GM21515 (cell line): Measurements from ENCODE around the gene STARD3.
"Not testable (repeated sequence)": the region's sequence is repeated elsewhere in the genome, so short reads cannot be mapped to it uniquely, and the experiment has no call there.

Experiments
- ATAC-seq: cut with Tn5 transposase; IDR thresholded peaks from one replicate; pipeline ENCODE4 v1.9.1; 2021; ENCODE audit not compliant: unreplicated experiment

Gene STARD3

DNA sequence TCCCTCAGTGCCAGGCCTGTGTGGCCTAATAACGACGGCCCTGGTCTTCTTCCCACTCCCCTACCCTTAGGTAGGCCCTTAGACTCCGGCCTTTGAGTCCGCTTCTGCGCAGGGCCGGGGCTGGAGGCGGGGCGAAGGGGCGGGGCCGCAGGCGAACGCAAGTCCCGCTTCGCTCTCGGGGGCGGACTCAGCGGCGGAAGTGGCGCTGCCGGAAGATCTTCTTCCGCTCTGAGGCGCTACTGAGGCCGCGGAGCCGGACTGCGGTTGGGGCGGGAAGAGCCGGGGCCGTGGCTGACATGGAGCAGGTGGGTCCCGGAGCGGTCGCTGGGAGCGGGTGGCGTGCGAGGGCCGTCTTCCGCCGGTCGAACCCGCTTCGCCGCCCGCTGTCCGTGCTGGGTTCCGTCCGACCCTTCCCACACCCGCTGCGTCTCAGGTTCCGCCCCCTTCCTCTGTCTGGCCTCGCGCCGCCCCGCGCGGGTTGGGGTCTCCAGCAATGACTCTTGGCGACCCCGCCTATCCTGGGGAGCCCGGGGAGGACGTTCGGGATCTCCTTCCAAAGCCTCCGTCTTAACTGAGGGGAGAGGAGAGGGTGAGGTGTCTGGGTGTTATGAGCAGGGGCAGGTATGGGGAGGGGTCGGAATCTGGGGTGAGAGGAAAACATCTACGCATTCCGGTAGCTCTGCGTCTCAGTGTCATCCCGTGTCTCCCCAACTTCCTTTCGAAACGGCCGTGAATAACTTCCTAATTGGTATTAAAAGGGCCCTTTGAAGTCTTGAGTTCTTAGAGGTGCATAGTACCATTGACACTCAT lies at the start of gene STARD3:
STARD3 (plus strand) TSS at position 218 of the 810 bp plus-strand sequence. CDS start 16,388 bp downstream, outside the sequence.
- peak; percentile 71 for ATAC-seq

DNA sequence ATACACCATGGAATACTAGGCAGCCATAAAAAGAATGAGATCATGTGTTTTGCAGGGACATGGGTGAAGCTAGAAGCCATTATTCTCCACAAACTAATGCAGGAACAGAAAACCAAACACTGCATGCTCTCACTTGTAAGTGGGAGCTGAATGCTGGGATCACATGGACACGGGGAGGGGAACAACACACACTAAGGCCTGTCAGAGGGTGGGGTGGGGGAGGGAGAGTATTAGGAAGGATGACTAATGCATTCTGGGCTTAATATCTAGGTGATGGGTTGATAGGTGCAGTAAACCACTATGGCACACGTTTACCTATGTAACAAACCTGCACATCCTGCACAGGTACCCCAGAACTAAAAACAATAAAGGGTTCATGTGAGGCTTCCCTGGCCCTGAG lies 46.8 kb upstream of the STARD3 start:
- ATAC-seq: not testable (repeated sequence)

- no peak for ATAC-seq
Observed at GRCh38 chr17:39591958-39592954, 44.7 kb upstream of the STARD3 start.

GRCh38 chr17:39593371-39593770 lies 43.6 kb upstream of the STARD3 start:
- no peak for ATAC-seq

GRCh38 chr17:39595294-39595693 lies 41.6 kb upstream of the STARD3 start:
- ATAC-seq: no peak

DNA sequence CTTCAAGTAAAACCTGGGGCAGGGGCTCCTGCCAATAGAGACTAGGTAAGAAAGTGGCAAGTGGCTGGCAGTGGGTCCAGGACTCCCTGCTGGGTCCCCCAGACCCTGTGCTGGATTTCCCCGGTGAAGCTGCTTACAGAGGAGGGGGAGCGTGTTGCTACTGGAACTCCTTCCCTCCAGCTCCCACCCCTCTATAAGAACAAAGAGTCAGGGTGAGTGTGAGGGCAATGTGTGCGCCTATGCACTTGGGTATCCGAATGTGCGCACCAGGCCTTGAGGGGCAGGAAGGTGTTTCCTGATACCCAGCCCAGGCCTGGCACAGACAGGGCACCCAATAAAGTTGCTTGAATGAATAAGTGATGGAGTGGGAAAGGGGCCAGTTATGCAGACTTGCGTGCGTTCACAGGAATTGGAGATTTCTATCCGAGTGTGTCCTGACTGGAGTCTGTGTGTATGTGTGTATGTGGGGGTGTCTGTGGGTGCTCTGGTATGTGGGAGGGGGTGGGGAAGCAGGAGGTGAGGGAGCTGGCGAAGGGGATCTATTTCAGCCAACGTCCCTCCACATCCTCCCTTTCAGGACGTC lies 40.9 kb upstream of the STARD3 start:
- no peak for ATAC-seq

- ATAC-seq: no peak
Observed at GRCh38 chr17:39596543-39597267, 40.2 kb upstream of the STARD3 start.

GRCh38 chr17:39597372-39598046 lies 39.4 kb upstream of the STARD3 start:
- ATAC-seq: no peak

GRCh38 chr17:39598047-39598481 lies 38.9 kb upstream of the STARD3 start:
- ATAC-seq: no peak

GRCh38 chr17:39598630-39599003 lies 38.3 kb upstream of the STARD3 start:
- ATAC-seq: no peak

GRCh38 chr17:39599004-39599664 lies 37.8 kb upstream of the STARD3 start:
- ATAC-seq: no peak

DNA sequence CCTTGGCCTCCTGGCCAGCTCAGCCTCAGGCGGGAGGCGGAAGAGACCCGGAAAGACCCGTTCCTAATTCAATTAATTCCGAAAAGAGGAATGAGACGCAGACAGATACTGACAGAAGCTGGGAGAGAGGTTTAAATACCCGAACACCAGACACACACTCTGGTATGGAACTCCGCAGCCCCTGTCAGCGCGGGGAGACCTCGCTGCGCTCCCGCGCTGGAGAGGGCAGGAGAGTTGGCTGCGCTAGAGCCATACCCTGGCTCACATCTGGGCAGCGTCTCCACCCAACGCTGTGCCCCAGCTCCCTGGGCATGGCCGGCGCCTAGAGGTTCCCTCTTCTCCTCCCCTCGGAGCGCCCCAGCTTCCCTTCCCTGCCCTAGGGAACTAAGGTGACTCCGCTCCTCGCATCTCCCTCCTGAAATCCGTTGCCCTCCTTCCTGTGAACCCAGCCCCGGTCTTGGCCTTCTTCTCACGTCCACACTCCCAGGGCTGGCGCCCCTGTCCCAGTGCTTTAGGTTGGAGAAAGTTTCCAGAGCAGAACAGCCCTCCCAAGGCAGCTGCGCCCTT lies 37.2 kb upstream of the STARD3 start:
- no peak for ATAC-seq

- ATAC-seq: no peak
Observed at GRCh38 chr17:39600288-39600996, 36.5 kb upstream of the STARD3 start.

- no peak for ATAC-seq
Observed at GRCh38 chr17:39600997-39601597, 35.8 kb upstream of the STARD3 start.

GRCh38 chr17:39601758-39602532 lies 35.0 kb upstream of the STARD3 start:
- no peak for ATAC-seq

DNA sequence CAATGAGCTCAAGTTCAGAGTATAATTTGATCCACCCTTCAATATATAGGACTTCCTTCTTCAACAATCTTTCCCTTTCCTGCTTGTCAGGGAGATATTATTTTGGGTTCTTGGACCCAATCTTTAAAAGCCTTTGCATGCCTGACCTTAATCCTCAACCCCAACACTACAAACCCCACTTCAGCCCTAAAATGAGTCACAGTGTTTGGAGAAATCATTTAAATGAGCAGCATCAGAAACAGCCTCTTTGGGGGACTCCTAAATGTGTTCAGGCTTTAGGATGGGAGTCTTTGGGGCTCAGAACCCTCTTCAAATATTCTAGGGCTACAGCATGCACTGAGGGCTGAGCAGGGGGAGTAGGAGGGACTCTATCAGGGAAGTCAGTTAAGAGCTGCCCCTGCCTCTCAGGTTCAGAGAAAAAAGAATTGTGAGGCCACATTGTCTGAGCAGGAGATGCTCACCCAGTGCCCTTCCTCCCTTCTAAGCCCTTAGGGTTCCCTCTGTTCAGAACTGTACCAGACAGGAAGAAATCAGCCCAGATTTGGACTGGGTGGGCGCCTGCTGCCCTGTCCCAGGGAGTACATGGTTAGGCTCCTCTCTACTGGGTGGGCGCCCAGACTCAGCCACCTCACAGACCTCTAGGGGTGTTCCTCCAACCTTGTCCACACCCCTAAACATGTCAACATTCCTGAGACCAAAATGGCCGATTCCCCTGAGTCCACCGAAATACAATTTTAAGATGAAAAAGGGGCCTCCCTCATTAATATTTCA lies 34.2 kb upstream of the STARD3 start:
- ATAC-seq: no peak
